ENCODE results near the gene S100A5. TPM values are rescaled to one million over a fixed set of nuclear protein-coding genes. Genes with fewer than 3 reads are reported as not detected.

S100A5 gene
- total RNA-seq, 1 donor from 2014 or later, result not detected

DNA sequence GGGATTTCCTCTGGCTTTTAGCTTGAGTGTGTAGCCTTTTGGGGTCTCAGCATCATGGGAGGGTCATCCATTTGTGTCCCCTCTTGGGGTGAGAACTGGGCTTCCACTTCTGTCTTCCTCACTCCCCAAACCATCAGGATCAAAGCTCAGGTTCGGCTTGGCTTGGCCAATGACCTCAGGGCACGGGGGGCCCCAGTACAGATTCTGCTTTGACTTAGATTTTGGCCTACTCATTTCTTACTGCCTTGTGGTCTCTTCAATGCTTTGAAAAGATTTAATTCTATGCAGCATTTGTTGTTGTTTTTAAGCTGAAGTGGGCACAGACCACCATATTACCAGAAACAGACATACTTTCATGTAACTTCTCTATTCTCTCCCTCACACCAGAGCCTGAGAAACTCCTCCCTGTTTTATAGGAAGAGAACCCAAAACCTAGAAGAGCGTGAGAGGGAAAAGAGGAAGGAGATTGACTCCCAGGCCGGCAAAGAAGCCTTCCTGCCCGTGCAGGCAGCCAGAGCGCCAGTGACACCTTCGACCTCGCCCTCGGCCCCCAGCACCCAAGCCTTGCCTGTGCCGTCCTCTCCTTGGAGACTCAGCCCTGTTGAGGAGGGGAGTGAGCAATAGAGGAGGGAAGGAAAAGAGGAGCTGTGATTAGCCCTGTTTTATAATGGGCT lies 10.2 kb upstream of the S100A5 start:
- no peak for TF ChIP-seq CTCF (conservative IDR thresholded peaks at IDR 0.05)
- Mint-ChIP-seq H3K27ac (peak overlapping the region; percentile 47), H3K9me3 (no peaks in the 10 kb centered on the region), H3K36me3 (no peaks in the 10 kb centered on the region), H3K27me3 (no peaks in the 10 kb centered on the region), H3K4me1 (ENCODE audit: unreplicated experiment) (peaks cover 49% of the 10 kb centered on the region), H3K4me3 (no peak overlapping the region)
- DNase-seq (ENCODE audit: extremely low spot score, unreplicated experiment), result no peak

DNA sequence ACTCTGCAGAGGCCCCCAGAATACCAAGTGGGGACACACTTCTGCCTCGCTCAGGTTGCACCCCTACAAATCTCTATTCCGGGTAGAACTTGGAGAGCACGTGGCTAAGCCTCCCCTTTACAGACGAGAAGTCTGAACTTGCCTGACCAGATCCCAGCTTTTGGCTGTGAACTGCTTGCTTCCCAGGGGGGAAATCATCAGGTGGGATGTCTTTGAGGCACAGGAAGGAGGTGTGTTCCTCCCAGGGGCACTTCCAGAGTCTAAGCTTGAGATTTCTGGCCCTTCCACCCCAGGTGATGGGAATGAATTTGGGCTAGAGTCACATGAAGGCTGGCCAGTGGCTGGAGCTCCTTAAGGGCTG lies 9.6 kb upstream of the S100A5 start:
- Mint-ChIP-seq H3K36me3 (no peaks in the 10 kb centered on the region), H3K27ac (peak overlapping the region; percentile 29), H3K4me3 (no peak overlapping the region), H3K4me1 (ENCODE audit: unreplicated experiment) (peaks cover 55% of the 10 kb centered on the region), H3K9me3 (no peaks in the 10 kb centered on the region), H3K27me3 (no peaks in the 10 kb centered on the region)
- TF ChIP-seq CTCF (conservative IDR thresholded peaks at IDR 0.05), result no peak
- no peak for DNase-seq (ENCODE audit: extremely low spot score, unreplicated experiment)

DNA sequence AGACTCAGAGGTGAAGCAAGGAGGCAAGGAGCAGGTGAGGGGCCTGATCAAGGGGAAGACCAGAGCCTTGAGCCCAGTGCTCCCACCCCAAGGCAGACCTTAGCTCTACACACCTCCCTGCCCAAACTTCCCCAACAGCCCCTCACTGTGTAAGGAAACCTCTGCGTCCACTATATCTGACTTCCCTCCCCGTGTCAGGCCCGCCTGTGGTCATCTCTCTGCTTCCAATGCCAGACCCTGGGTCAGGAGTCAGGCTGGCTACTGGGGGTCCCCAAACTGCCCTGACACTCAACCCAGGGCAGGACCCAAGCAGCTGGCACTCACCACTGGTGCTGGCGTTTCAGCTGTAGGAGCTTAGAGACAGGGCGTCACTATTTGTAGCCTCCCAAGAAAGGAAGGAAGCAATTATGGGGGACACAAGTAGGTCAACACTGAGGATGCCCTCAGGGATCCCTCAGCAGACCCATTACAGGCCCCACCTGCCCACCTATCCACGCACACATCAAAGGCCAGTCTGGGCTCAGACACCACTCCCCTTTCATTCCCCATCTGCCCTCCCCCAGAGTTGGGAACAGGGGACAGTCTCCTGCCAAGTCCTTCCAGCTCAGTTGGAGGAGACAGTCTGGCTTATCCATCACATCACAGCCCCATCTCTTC lies 9.1 kb upstream of the S100A5 start:
- Mint-ChIP-seq H3K27ac (peak overlapping the region; percentile 72), H3K36me3 (no peaks in the 10 kb centered on the region), H3K27me3 (no peaks in the 10 kb centered on the region), H3K9me3 (no peaks in the 10 kb centered on the region), H3K4me3 (no peak overlapping the region), H3K4me1 (ENCODE audit: unreplicated experiment) (peaks cover 60% of the 10 kb centered on the region)
- no peak for TF ChIP-seq CTCF (conservative IDR thresholded peaks at IDR 0.05)
- DNase-seq (ENCODE audit: extremely low spot score, unreplicated experiment), result no peak

DNA sequence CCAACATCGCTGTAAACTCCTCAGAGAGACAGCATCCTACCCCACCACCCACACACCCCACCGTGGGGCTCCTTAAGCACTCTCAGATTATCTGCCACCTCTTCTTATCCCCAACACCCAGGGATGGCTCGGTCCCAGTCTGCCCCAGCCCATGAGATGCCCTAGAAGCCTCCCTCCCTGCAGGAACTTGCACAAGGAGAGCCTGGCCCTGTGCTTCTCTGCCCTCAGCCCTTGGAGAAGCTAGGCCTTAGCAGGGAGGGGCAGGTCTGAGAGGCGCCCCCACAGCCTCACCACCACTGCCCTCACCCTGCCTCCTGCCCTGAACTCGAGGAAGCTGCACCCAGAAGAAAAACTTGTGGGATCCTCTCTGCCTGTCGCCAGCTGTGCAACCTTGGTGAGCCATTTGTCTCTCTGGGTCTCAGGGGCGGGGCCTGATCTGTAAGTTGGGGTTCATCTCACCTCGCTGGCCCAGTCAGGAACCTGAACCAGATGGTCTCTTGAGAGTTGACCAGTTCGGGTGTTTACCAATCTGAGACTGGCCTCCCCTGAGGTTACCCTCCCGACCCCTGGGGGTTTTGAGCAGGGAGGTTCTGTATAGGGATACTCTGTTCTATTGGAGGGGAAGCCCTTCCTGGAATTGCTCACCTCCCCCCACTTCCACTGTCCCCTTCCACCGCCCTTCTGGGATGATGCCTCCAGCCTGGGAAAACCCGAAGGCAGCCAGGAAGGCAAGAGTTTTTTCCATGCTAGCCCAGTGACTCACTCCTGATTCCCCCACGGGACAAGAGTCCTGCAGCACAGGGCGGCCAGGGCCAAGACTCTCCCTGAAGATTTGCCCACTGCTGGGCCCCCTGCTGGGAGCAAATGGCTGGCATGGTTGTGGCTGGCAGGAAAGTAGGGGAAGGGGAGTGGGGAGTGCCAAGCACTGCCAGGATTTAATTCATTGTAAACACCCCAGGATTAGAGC lies 8.3 kb upstream of the S100A5 start, which contains the start of gene S100A3:
Gene S100A3, minus strand, starts transcription at position 537 of the 967 bp plus-strand sequence. CDS start 773 bp downstream, outside the sequence.
- no peaks in the 10 kb centered on the region for H3K9me3 Mint-ChIP-seq
- no peaks in the 10 kb centered on the region for H3K36me3 Mint-ChIP-seq
- no peak for TF ChIP-seq CTCF (conservative IDR thresholded peaks at IDR 0.05)
- DNase-seq (ENCODE audit: extremely low spot score, unreplicated experiment), result no peak
- H3K27me3 Mint-ChIP-seq, result no peaks in the 10 kb centered on the region
- no peak within 1 kb of the TSS for H3K4me3 Mint-ChIP-seq
- peak within 1 kb of the TSS; percentile 72 for H3K27ac Mint-ChIP-seq
- H3K4me1 Mint-ChIP-seq (ENCODE audit: unreplicated experiment), result peaks cover 65% of the 10 kb centered on the region

Measured in type B pancreatic cell (in vitro differentiated cells).